ENCODE measurements around the gene SELENOK.

GRCh38 chr3:53880396-53881345, 11.0 kb downstream of the SELENOK start:
- no peak for TF ChIP-seq POLR2A (IDR thresholded peaks at IDR 0.05)
- TF ChIP-seq, protein P1, sequence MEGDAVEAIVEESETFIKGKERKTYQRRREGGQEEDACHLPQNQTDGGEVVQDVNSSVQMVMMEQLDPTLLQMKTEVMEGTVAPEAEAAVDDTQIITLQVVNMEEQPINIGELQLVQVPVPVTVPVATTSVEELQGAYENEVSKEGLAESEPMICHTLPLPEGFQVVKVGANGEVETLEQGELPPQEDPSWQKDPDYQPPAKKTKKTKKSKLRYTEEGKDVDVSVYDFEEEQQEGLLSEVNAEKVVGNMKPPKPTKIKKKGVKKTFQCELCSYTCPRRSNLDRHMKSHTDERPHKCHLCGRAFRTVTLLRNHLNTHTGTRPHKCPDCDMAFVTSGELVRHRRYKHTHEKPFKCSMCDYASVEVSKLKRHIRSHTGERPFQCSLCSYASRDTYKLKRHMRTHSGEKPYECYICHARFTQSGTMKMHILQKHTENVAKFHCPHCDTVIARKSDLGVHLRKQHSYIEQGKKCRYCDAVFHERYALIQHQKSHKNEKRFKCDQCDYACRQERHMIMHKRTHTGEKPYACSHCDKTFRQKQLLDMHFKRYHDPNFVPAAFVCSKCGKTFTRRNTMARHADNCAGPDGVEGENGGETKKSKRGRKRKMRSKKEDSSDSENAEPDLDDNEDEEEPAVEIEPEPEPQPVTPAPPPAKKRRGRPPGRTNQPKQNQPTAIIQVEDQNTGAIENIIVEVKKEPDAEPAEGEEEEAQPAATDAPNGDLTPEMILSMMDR (IDR thresholded peaks at IDR 0.05): no peak

Measured in suprapubic skin (tissue), 3 donors.